ENCODE data around the gene SEMA4D. TPM values are rescaled to one million over a fixed set of nuclear protein-coding genes. Genes with fewer than 3 reads are reported as not detected.

The SEMA4D gene
- total RNA-seq, 2 donors from 2014 or later: 17.1 to 52.7 TPM

GRCh38 chr9:89515416-89515815, 17.5 kb upstream of the SEMA4D start:
- no peak for TF ChIP-seq CTCF (IDR thresholded peaks at IDR 0.05)
- TF ChIP-seq POLR2A (IDR thresholded peaks at IDR 0.05): no peak
- TF ChIP-seq POLR2AphosphoS5 (IDR thresholded peaks at IDR 0.05): no peak
- DNase-seq (ENCODE audit: low spot score): no peak
- Histone ChIP-seq H3K27me3 (replicated peaks; ENCODE audit: insufficient read depth) (no peaks in the 10 kb centered on the region), H3K4me3 (no peak overlapping the region), H3K9me3 (no peaks in the 10 kb centered on the region), H3K27ac (no peak overlapping the region), H3K36me3 (no peaks in the 10 kb centered on the region), H3K4me1 (replicated peaks) (no peaks in the 10 kb centered on the region)
- intact Hi-C loops (cut with DNase I): no loop called here
- 90% methylated on average over 6 of the region's 6 CpGs for WGBS

- Histone ChIP-seq H3K36me3 (no peaks in the 10 kb centered on the region), H3K27ac (no peak overlapping the region), H3K9me3 (no peaks in the 10 kb centered on the region), H3K27me3 (replicated peaks; ENCODE audit: insufficient read depth) (no peaks in the 10 kb centered on the region), H3K4me1 (replicated peaks) (no peaks in the 10 kb centered on the region), H3K4me3 (no peak overlapping the region)
- TF ChIP-seq CTCF (IDR thresholded peaks at IDR 0.05) (no peak), POLR2A (IDR thresholded peaks at IDR 0.05) (no peak)
- 83% methylated on average over 6 of the region's 6 CpGs for WGBS
- DNase-seq (ENCODE audit: low spot score): no peak
- intact Hi-C loops (cut with DNase I): no loop called here
Measured at GRCh38 chr9:89514956-89515355, 17.0 kb upstream of the SEMA4D start.

DNA sequence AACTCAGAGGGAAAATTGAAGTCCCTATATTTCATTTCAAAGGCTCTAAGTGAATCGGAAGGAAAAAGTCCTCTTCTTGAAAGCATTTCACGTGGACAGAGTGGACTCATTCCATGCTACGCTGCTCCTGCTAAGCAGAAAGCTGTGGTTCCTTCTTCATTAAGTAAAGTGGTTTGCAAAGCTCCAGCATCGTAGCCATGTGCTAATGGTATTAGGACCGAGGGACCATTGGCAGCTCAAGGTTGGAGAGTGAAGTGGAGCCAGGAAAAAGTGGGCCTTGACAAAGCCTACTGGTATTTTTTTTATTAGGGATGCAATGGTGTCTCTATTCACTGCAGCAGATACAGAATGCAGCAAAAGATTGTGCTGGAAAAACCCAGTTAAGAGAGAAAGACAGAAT, 16.4 kb upstream of the SEMA4D start:
- intact Hi-C loops (cut with DNase I): no loop called here
- Histone ChIP-seq H3K27ac (no peak overlapping the region), H3K4me3 (no peak overlapping the region), H3K9me3 (no peaks in the 10 kb centered on the region), H3K27me3 (replicated peaks; ENCODE audit: insufficient read depth) (no peaks in the 10 kb centered on the region), H3K36me3 (no peaks in the 10 kb centered on the region), H3K4me1 (replicated peaks) (no peaks in the 10 kb centered on the region)
- WGBS: 76% methylated on average over 5 of the region's 5 CpGs
- no peak for DNase-seq (ENCODE audit: low spot score)
- no peak for TF ChIP-seq POLR2A (IDR thresholded peaks at IDR 0.05)
- TF ChIP-seq CTCF (IDR thresholded peaks at IDR 0.05): no peak
- TF ChIP-seq POLR2AphosphoS5 (IDR thresholded peaks at IDR 0.05): no peak

DNA sequence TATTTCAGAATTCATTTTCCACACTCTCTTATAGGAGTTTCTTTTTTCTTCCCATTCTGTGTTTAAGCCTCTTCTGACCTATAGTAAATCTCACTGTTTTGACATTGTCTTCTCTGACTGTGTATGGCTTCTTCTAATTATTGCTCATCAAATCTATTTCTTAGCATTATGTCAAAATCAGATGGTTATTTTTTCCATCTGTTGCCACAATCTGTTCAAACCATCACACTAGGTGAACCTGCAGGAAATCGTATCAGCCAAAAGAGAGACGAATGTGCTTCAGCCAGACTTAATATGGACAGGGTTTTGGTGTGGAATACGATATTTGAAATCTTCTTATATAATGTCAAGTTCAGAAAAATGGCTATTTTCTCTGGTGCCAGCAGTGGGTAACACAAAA, 15.9 kb upstream of the SEMA4D start:
- H3K27me3 ChIP-seq (replicated peaks; ENCODE audit: insufficient read depth): no peaks in the 10 kb centered on the region
- no peaks in the 10 kb centered on the region for H3K36me3 ChIP-seq
- TF ChIP-seq CTCF (IDR thresholded peaks at IDR 0.05) (no peak), POLR2AphosphoS5 (IDR thresholded peaks at IDR 0.05) (no peak), POLR2A (IDR thresholded peaks at IDR 0.05) (no peak)
- no peaks in the 10 kb centered on the region for H3K9me3 ChIP-seq
- H3K27ac ChIP-seq: no peak overlapping the region
- intact Hi-C loops (cut with DNase I): no loop called here
- 91% methylated on average over 3 of the region's 3 CpGs for WGBS
- H3K4me1 ChIP-seq (replicated peaks): no peaks in the 10 kb centered on the region
- no peak overlapping the region for H3K4me3 ChIP-seq
- DNase-seq (ENCODE audit: low spot score): no peak

DNA sequence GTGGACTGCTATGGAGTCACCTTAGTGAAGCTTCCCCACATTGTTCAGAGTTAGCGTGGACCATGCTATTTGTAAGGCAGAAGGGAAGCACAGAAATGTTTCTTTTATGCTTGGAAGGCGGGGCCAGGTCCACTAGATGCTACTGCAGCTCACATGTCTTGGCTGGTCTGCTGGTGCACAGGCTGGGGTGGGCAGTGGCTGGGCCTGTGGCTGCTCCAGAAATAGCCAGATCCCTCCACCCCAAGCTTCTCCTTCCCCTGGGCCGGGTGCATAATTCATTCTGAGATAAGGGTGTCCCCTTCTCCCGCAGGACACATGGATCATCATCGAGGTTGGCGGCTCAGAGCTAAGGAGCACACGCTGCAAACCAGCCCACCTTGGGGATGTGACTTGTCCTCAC, 14.5 kb upstream of the SEMA4D start:
- TF ChIP-seq POLR2A (IDR thresholded peaks at IDR 0.05): no peak
- no peak for TF ChIP-seq CTCF (IDR thresholded peaks at IDR 0.05)
- TF ChIP-seq POLR2AphosphoS5 (IDR thresholded peaks at IDR 0.05): no peak
- WGBS: 88% methylated on average over 7 of the region's 7 CpGs
- H3K27ac ChIP-seq: no peak overlapping the region
- no peaks in the 10 kb centered on the region for H3K36me3 ChIP-seq
- H3K4me1 ChIP-seq (replicated peaks): no peaks in the 10 kb centered on the region
- DNase-seq (ENCODE audit: low spot score): no peak
- no peak overlapping the region for H3K4me3 ChIP-seq
- intact Hi-C loops (cut with DNase I): no loop called here
- H3K9me3 ChIP-seq: no peaks in the 10 kb centered on the region
- H3K27me3 ChIP-seq (replicated peaks; ENCODE audit: insufficient read depth): no peaks in the 10 kb centered on the region

Data from prostate gland (tissue), 2 donors.